Right lobe of liver (tissue), 6 donors: ENCODE results near the gene SHC3. TPM values are rescaled to one million over a fixed set of nuclear protein-coding genes. Genes with fewer than 3 reads are reported as not detected.

Experiments
- ATAC-seq, 4 donors: fragments of 200-7000 bp; cut with Tn5 transposase; one replicate each; pipeline ENCODE4 v1.9.1; 2020; ENCODE audit warnings: mild to moderate bottlenecking in 4 of 4, moderate library complexity in 4 of 4
- DNase-seq, 3 donors: peaks; one replicate each; pipeline ENCODE4 v3.0.0-alpha.2; 2020
- H3K27ac ChIP-seq, 3 donors: fragments of 200-600 bp; one replicate each; pipeline ENCODE4 v1.8.0; 2022
- H3K27me3 ChIP-seq, 2 donors: fragments of 200-600 bp; one replicate each; pipeline ENCODE4 v1.8.0; 2022
- H3K36me3 ChIP-seq, 4 donors: fragments of 200-600 bp; sonication (generic) in 1 of 4; one replicate each; pipeline versions ENCODE4 v1.5.1 to v1.8.0; 2017 to 2022; ENCODE audit warnings: control low read depth in 1 of 4
- H3K4me1 ChIP-seq, 4 donors: fragments of 200-600 bp; sonication (generic) in 1 of 4; one replicate each; pipeline versions ENCODE4 v1.5.1 to v1.8.0; 2017 to 2022; ENCODE audit warnings: control low read depth in 1 of 4
- H3K4me3 ChIP-seq, 3 donors: fragments of 200-600 bp; one replicate each; pipeline ENCODE4 v1.8.0; 2022
- H3K9me3 ChIP-seq, 4 donors: fragments of 200-600 bp; sonication (generic) in 1 of 4; one replicate each; pipeline versions ENCODE4 v1.5.1 to v1.8.0; 2017 to 2022; ENCODE audit warnings: control low read depth in 1 of 4
- POLR2A ChIP-seq: fragments of 450-650 bp; IDR thresholded peaks from one replicate; pipeline ENCODE4 v1.6.1; 2017; ENCODE audit warnings: antibody characterized with exemption, mild to moderate bottlenecking
- WGBS: methylation state at CpG from one replicate; pipeline ENCODE4 v1.1.6; 2018; ENCODE audit warnings: low coverage, low lambda C conversion rate; ENCODE audit not compliant: insufficient coverage; ENCODE audit errors: missing lambda C conversion rate; 5-methylcytosine and 5-hydroxymethylcytosine counted together
- intact Hi-C, 2 donors: fragments of 100-400 bp; cut with DNase I; formaldehyde crosslinking; loops; one replicate each; pipeline versions ENCODE4 v1.11.2 to v1.14.1; 2022
- total RNA-seq, 6 experiments: library from RNA; depleted of rRNA in 2 of 6; stranded (reverse); fragments of >200 nt in 2 of 6; fragmentation: NEBNext Ultra II Directional in 3 of 6; extraction: Animal tissue kit (Norgen Biotek cat#: 25700) in 3 of 6; gene quantifications; one replicate each; pipeline versions ENCODE4 v1.1.0 to v1.2.4, GENCODE V29; 2016 to 2023
- TF ChIP-seq, protein P1 (sequence below), 4 donors: fragments of 200-600 bp in 3 of 4; fragments of 450-650 bp in 1 of 4; IDR thresholded peaks; one replicate each; pipeline versions ENCODE4 v1.5.1 to v1.8.0; 2016 to 2022; ENCODE audit warnings: antibody characterized with exemption in 4 of 4, mild to moderate bottlenecking in 2 of 4
- donor health status: DM: no; HTN: yes; CAD: no.
- donor health status: DM: no; HTN: no; CAD: no.
- donor health status: DM: no; HTN: no; CAD: no.
- donor health status: DM: no; HTN: yes; CAD: no.
- donor health status: DM: no; HTN: yes; CAD: no.

The SHC3 gene
- total RNA-seq, 6 experiments from 2014 or later = 0.05 to 0.35 (median 0.17) TPM

DNA sequence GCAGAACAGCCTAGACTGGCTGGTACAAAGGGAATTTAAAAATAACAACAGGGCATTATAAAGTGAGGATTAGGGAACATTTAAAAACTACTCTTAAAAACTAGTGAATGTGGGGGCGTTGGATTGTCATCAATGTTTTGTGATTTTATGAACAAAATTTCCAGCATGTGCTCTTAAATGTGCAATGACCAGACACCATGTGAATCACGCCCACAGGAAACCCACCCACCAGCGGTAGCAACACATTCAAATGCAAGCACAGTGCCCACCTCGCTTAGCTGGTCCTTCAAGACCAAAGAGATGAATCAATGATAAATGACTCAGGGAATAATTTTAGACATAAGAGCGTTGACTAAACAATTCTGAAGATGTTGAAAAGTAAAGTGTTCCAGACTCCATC is 146.4 kb downstream of the SHC3 start:
- H3K27me3 ChIP-seq = no peaks in the 10 kb centered on the region
- H3K36me3 ChIP-seq = no peaks in the 10 kb centered on the region
- intact Hi-C loops = no loop called here
- no peak overlapping the region for H3K27ac ChIP-seq
- H3K4me1 ChIP-seq = no peaks in the 10 kb centered on the region
- DNase-seq = no peak
- no peak for TF ChIP-seq POLR2A
- TF ChIP-seq, protein P1, sequence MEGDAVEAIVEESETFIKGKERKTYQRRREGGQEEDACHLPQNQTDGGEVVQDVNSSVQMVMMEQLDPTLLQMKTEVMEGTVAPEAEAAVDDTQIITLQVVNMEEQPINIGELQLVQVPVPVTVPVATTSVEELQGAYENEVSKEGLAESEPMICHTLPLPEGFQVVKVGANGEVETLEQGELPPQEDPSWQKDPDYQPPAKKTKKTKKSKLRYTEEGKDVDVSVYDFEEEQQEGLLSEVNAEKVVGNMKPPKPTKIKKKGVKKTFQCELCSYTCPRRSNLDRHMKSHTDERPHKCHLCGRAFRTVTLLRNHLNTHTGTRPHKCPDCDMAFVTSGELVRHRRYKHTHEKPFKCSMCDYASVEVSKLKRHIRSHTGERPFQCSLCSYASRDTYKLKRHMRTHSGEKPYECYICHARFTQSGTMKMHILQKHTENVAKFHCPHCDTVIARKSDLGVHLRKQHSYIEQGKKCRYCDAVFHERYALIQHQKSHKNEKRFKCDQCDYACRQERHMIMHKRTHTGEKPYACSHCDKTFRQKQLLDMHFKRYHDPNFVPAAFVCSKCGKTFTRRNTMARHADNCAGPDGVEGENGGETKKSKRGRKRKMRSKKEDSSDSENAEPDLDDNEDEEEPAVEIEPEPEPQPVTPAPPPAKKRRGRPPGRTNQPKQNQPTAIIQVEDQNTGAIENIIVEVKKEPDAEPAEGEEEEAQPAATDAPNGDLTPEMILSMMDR (IDR thresholded peaks at IDR 0.05) = no peak
- ATAC-seq = no peak
- peaks cover 0 to 7% (median 2%) of the 10 kb centered on the region in 4 donors for H3K9me3 ChIP-seq
- 59% methylated on average over 5 of the region's 5 CpGs for WGBS
- no peak overlapping the region for H3K4me3 ChIP-seq

DNA sequence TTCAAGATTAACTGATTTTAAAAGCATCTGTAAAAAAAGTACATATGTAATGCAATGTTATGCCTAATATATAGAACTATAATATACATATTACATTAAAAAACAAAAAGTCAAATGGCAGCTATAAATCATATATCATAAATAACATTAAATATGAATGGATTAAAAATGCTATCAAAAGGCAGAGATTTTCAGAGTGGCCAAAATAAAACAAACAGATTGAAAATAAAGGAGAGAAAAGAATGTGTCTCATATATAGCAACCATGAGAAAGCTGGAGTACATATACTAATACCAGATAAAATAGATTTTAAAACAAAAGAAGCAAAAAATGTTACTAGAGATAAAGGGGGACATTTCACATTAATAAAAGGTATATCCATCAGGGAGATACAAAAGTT is 148.8 kb downstream of the SHC3 start:
- Histone ChIP-seq H3K4me3 (no peak overlapping the region), H3K4me1 (no peaks in the 10 kb centered on the region), H3K27me3 (no peaks in the 10 kb centered on the region), H3K9me3 (peaks cover 0 to 7% (median 2%) of the 10 kb centered on the region in 4 donors), H3K36me3 (no peaks in the 10 kb centered on the region), H3K27ac (no peak overlapping the region)
- intact Hi-C loops = no loop called here
- no peak for TF ChIP-seq POLR2A
- TF ChIP-seq, protein P1 (IDR thresholded peaks at IDR 0.05) = no peak
- DNase-seq (no peak), ATAC-seq (no peak)

DNA sequence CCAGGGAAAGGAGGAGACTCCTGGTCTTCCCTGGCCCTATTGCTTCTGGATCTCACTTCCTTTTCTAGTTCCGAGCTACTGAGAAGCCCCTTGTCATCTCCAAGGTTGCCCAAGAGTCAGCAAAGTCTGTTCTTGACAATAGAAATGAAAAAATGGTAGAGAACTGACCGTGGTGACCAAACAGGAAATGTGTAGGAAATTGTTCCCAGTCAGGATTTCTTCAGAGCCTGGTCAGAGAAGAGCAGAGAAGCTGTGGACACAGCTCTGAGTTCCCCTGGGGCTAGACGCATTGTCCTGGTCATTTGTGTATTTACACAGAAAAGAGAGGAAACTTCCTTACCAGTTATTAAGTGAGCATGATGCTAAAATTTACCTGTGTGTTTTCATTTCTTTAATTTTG is 151.7 kb downstream of the SHC3 start:
- intact Hi-C loops = no loop called here
- 32% methylated on average over 3 of the region's 3 CpGs for WGBS
- H3K27ac ChIP-seq = no peak overlapping the region
- TF ChIP-seq, protein P1 (IDR thresholded peaks at IDR 0.05) = no peak
- no peak for TF ChIP-seq POLR2A
- H3K36me3 ChIP-seq = no peaks in the 10 kb centered on the region
- ATAC-seq (peak in 2 of 4 donors; percentile 13 to 28), DNase-seq (no peak)
- H3K27me3 ChIP-seq = no peaks in the 10 kb centered on the region
- peaks cover 0 to 7% (median 2%) of the 10 kb centered on the region in 4 donors for H3K9me3 ChIP-seq
- no peaks in the 10 kb centered on the region for H3K4me1 ChIP-seq
- H3K4me3 ChIP-seq = no peak overlapping the region

DNA sequence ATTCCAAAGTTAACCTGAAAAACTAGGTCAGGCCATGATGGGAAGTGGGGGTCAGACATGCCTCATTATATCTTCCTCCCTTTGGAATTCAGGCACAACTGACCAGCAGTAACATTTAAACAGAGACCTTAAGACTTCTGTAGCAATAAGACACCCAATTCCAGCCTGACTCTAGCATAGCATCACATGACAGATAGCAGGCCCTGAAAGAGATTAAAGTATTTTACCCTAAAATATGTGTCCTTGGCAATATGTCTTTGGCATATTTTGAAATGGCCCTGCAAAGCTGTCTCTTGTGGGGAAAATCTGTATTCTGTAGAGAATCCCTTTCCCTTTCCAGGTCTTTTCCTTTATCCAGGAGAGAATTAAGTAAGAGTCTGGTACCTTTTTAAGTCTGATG is 153.1 kb downstream of the SHC3 start:
- intact Hi-C loops = no loop called here
- Histone ChIP-seq H3K4me3 (no peak overlapping the region), H3K9me3 (peaks cover 0 to 5% (median 2%) of the 10 kb centered on the region in 4 donors), H3K36me3 (no peaks in the 10 kb centered on the region), H3K27ac (no peak overlapping the region), H3K27me3 (no peaks in the 10 kb centered on the region), H3K4me1 (no peaks in the 10 kb centered on the region)
- ATAC-seq (no peak), DNase-seq (no peak)
- TF ChIP-seq, protein P1 (IDR thresholded peaks at IDR 0.05) = no peak
- TF ChIP-seq POLR2A = no peak

DNA sequence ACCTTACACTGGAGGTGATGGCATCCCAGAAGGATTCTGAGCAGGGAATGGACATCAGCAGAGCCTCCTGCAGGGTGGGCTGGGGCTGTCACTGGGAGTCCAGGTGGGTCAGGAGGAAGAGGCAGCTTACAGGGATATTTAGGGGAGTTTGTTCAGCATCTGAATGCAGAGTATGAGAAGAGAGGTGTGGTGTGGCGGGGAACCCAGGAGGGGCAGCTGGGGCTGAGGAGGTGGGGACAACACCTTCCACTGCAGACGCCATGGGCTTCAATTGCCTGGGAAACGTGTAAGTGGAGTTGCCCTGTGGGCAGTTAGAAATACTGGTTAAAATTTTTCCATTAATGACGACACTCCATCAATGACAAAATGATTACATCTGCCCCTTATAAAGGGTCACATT is 153.9 kb downstream of the SHC3 start:
- intact Hi-C loops = no loop called here
- WGBS = 84% methylated on average over 4 of the region's 4 CpGs
- no peaks in the 10 kb centered on the region for H3K4me1 ChIP-seq
- ATAC-seq = no peak
- H3K36me3 ChIP-seq = no peaks in the 10 kb centered on the region
- H3K27ac ChIP-seq = no peak overlapping the region
- H3K4me3 ChIP-seq = no peak overlapping the region
- no peak for DNase-seq
- H3K9me3 ChIP-seq = peaks cover 0 to 3% (median 0%) of the 10 kb centered on the region in 4 donors
- H3K27me3 ChIP-seq = no peaks in the 10 kb centered on the region
- TF ChIP-seq, protein P1 (IDR thresholded peaks at IDR 0.05) = no peak
- no peak for TF ChIP-seq POLR2A
